ENCODE measurements around the gene PQBP1.

- TF ChIP-seq CTCF (IDR thresholded peaks at IDR 0.05) (no peak), EP300 (IDR thresholded peaks at IDR 0.05) (no peak)
Observed at GRCh38 chrX:48914593-48915493, 17.1 kb downstream of the PQBP1 start.
